ENCODE measurements around the gene DTYMK.

The DTYMK gene

DNA sequence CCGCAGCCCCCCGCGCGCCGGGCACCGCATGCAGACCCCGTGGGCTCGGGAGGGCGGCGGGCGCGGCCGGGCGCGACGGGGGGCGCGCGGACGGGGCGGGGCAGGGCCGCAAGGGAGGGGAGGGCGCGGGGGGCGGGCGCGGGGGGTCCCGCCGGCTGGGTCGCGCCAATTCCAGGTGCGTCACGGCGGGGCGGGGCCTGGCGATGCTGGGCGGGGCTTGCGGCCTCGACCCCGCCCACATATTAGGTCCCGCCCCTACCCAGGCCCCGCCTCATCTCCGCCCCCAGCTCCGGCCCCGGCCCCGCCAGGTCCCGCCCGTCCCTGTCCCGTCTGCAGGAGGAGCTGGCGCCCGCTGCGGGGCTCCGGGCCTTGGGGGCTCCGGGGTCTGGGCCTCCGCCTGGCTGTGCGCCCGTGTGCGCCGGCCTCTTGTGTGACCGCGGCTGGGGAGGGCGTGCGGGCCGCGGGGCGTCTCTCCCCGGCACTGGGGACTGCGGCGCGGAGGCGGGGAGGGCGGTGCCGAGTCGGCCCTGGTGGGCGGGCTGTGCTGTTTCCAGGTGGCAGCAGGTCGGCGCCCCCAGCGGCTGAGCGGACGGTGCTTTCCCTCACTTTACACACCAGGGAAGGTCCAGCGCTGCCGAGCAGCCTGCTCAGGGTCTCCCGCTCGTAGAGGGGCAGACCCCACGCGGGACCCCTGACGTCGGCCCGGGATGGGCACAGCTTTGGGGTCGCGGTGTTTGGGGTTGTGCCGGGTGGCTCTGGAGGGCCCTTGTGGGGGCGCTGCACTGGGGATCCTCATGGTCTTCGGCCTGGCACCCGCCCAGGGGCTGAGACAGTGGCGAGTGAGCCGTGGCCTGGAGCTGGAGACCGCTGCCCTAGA, 15.8 kb upstream of the DTYMK start (continued):
- TF ChIP-seq, protein P1, sequence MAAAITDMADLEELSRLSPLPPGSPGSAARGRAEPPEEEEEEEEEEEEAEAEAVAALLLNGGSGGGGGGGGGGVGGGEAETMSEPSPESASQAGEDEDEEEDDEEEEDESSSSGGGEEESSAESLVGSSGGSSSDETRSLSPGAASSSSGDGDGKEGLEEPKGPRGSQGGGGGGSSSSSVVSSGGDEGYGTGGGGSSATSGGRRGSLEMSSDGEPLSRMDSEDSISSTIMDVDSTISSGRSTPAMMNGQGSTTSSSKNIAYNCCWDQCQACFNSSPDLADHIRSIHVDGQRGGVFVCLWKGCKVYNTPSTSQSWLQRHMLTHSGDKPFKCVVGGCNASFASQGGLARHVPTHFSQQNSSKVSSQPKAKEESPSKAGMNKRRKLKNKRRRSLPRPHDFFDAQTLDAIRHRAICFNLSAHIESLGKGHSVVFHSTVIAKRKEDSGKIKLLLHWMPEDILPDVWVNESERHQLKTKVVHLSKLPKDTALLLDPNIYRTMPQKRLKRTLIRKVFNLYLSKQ (tag by site-specific recombination; IDR thresholded peaks at IDR 0.05; ENCODE audit: borderline replicate concordance), result no peak
- no peak for TF ChIP-seq ZNF362 (tag by site-specific recombination; IDR thresholded peaks at IDR 0.05)
- TF ChIP-seq ZNF23 (tag by site-specific recombination; IDR thresholded peaks at IDR 0.05; ENCODE audit: borderline replicate concordance), result no peak
- TF ChIP-seq KLF16 (tag by site-specific recombination; IDR thresholded peaks at IDR 0.05), result 0 out of 2 replicates have a peak, but pooled peaks have one; percentile 22
- peak; percentile 46; the same call in 1 of the 2 replicates for TF ChIP-seq ZNF335 (tag by site-specific recombination; conservative IDR thresholded peaks at IDR 0.05)
- TF ChIP-seq ZNF501 (tag by site-specific recombination; IDR thresholded peaks at IDR 0.05), result no peak
- no peak for TF ChIP-seq ZNF670 (tag by site-specific recombination; IDR thresholded peaks at IDR 0.05; ENCODE audit: low read depth)
- TF ChIP-seq ZNF157 (tag by site-specific recombination; IDR thresholded peaks at IDR 0.05), result no peak
- TF ChIP-seq GLI2 (tag by site-specific recombination; IDR thresholded peaks at IDR 0.05; ENCODE audit: borderline replicate concordance, low read depth), result no peak
- TF ChIP-seq SALL2 (tag by site-specific recombination; IDR thresholded peaks at IDR 0.05; ENCODE audit: borderline replicate concordance), result no peak
- TF ChIP-seq SP7 (tag by site-specific recombination; IDR thresholded peaks at IDR 0.05), result 0 out of 2 replicates have a peak, but pooled peaks have one; percentile 25
- TF ChIP-seq, protein P2, sequence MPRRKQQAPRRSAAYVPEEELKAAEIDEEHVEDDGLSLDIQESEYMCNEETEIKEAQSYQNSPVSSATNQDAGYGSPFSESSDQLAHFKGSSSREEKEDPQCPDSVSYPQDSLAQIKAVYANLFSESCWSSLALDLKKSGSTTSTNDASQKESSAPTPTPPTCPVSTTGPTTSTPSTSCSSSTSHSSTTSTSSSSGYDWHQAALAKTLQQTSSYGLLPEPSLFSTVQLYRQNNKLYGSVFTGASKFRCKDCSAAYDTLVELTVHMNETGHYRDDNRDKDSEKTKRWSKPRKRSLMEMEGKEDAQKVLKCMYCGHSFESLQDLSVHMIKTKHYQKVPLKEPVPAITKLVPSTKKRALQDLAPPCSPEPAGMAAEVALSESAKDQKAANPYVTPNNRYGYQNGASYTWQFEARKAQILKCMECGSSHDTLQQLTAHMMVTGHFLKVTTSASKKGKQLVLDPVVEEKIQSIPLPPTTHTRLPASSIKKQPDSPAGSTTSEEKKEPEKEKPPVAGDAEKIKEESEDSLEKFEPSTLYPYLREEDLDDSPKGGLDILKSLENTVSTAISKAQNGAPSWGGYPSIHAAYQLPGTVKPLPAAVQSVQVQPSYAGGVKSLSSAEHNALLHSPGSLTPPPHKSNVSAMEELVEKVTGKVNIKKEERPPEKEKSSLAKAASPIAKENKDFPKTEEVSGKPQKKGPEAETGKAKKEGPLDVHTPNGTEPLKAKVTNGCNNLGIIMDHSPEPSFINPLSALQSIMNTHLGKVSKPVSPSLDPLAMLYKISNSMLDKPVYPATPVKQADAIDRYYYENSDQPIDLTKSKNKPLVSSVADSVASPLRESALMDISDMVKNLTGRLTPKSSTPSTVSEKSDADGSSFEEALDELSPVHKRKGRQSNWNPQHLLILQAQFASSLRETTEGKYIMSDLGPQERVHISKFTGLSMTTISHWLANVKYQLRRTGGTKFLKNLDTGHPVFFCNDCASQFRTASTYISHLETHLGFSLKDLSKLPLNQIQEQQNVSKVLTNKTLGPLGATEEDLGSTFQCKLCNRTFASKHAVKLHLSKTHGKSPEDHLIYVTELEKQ (tag by site-specific recombination; IDR thresholded peaks at IDR 0.05; ENCODE audit: borderline replicate concordance), result no peak
- TF ChIP-seq ZNF623 (tag by site-specific recombination; IDR thresholded peaks at IDR 0.05), result no peak
- peak; percentile 25 for TF ChIP-seq ZBTB26 (tag by site-specific recombination; optimal IDR thresholded peaks at IDR 0.05)
- TF ChIP-seq ZBTB6 (tag by site-specific recombination; IDR thresholded peaks at IDR 0.05), result peak; percentile 52; the same call in 1 of the 2 replicates
- no peak for TF ChIP-seq ZNF366 (tag by site-specific recombination; conservative IDR thresholded peaks at IDR 0.05)
- TF ChIP-seq, protein P3, sequence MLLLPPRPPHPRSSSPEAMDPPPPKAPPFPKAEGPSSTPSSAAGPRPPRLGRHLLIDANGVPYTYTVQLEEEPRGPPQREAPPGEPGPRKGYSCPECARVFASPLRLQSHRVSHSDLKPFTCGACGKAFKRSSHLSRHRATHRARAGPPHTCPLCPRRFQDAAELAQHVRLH (tag by site-specific recombination; IDR thresholded peaks at IDR 0.05), result no peak
- TF ChIP-seq, protein P4, sequence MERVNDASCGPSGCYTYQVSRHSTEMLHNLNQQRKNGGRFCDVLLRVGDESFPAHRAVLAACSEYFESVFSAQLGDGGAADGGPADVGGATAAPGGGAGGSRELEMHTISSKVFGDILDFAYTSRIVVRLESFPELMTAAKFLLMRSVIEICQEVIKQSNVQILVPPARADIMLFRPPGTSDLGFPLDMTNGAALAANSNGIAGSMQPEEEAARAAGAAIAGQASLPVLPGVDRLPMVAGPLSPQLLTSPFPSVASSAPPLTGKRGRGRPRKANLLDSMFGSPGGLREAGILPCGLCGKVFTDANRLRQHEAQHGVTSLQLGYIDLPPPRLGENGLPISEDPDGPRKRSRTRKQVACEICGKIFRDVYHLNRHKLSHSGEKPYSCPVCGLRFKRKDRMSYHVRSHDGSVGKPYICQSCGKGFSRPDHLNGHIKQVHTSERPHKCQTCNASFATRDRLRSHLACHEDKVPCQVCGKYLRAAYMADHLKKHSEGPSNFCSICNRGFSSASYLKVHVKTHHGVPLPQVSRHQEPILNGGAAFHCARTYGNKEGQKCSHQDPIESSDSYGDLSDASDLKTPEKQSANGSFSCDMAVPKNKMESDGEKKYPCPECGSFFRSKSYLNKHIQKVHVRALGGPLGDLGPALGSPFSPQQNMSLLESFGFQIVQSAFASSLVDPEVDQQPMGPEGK (tag by site-specific recombination; IDR thresholded peaks at IDR 0.05), result peak; percentile 53; the same call in 1 of the 2 replicates
- no peak for TF ChIP-seq ZBTB48 (tag by site-specific recombination; IDR thresholded peaks at IDR 0.05)
- TF ChIP-seq ZNF239 (tag by site-specific recombination; IDR thresholded peaks at IDR 0.05), result no peak
- TF ChIP-seq ZNF530 (tag by site-specific recombination; IDR thresholded peaks at IDR 0.05; ENCODE audit: low read depth), result no peak
- TF ChIP-seq ZNF169 (tag by site-specific recombination; IDR thresholded peaks at IDR 0.05), result no peak
- TF ChIP-seq INSM2 (tag by site-specific recombination; IDR thresholded peaks at IDR 0.05), result no peak
- 0 out of 2 replicates have a peak, but pooled peaks have one; percentile 30 for TF ChIP-seq ZNF660 (tag by site-specific recombination; IDR thresholded peaks at IDR 0.05)
- no peak for TF ChIP-seq ZNF175 (tag by site-specific recombination; IDR thresholded peaks at IDR 0.05)
- 0 out of 2 replicates have a peak, but pooled peaks have one; percentile 28 for TF ChIP-seq ZNF341 (tag by site-specific recombination; IDR thresholded peaks at IDR 0.05; ENCODE audit: low read depth)
